Endometrial microvascular endothelial cells (primary cell): ENCODE measurements around the gene OLAH. TPM values are rescaled to one million over a fixed set of nuclear protein-coding genes. Genes with fewer than 3 reads are reported as not detected.
"Not testable (repeated sequence)": the region's sequence is repeated elsewhere in the genome, so short reads cannot be mapped to it uniquely, and the experiment has no call there.

Source experiments
- in situ Hi-C: cut with HindIII; loops from 2 replicates; pipeline ENCODE4 v1.10.0; 2017; ENCODE audit warnings: low sequenced_read_pairs, low pct_unique_long_range_greater_than_20kb; ENCODE audit errors: inconsistent ontology term
- total RNA-seq: library from RNA; depleted of rRNA; stranded (reverse); fragments of >200 nt; gene quantifications from one replicate; pipeline ENCODE4 v1.2.3, GENCODE V29; 2015; ENCODE audit errors: inconsistent ontology term

The OLAH gene
- total RNA-seq, result not detected

GRCh38 chr10:15043674-15044073 lies at the start of gene OLAH:
TSS of gene OLAH (plus strand) at chr10:15043943. CDS start at chr10:15047289, 3,346 bp downstream.
- in situ Hi-C loops, result no loop called here

- in situ Hi-C loops, result no loop called here
Observed at GRCh38 chr10:14995964-14996565, 47.7 kb upstream of the OLAH start.

DNA sequence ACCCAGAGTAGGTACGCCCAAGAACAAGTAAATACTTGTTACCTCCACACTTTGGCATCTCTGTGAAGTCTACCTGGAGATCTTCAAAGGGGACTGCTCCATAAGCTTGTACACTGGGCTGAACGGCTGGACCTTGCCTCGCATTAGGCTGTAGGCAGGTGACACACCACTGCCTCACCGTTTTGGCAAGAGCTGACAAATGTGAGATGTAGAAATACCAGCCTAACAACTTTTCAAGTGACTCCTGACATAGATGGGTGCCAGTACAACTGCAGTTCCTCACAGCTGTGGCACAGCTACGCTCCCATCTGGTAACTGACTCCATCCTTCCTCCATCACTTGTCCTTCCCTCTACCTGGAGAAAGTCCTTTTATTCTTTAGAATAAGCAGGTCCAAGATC lies 30.2 kb upstream of the OLAH start:
- in situ Hi-C loops, result not testable (repeated sequence)

GRCh38 chr10:15015451-15015850 lies 28.3 kb upstream of the OLAH start:
- in situ Hi-C loops, result no loop called here

- in situ Hi-C loops, result not testable (repeated sequence)
Observed at GRCh38 chr10:15020966-15021365, 22.8 kb upstream of the OLAH start.

GRCh38 chr10:15023079-15023478 lies 20.7 kb upstream of the OLAH start:
- in situ Hi-C loops, result not testable (repeated sequence)

- in situ Hi-C loops, result not testable (repeated sequence)
Observed at GRCh38 chr10:15024017-15025004, 19.4 kb upstream of the OLAH start.

DNA sequence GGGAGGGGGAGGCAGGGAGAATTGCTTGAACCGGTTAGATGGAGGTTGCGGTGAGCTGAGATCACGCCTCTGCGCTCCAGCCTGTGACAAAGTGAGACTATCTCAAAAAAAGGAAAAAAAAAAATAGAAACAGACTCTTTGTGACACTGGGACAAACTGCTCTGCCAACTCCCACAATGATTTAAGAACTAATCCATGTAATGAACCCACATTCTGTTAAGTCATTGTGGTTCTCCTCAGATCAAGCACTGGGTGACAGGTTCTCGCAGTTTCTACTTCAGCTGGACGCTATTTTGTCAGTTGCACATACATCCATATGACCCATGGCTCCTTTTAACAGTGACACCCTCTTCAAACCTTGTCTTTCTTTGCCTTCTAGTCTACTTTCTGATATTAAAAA lies 18.7 kb upstream of the OLAH start:
- in situ Hi-C loops, result not testable (repeated sequence)

- in situ Hi-C loops, result no loop called here
Observed at GRCh38 chr10:15027741-15028140, 16.0 kb upstream of the OLAH start.

DNA sequence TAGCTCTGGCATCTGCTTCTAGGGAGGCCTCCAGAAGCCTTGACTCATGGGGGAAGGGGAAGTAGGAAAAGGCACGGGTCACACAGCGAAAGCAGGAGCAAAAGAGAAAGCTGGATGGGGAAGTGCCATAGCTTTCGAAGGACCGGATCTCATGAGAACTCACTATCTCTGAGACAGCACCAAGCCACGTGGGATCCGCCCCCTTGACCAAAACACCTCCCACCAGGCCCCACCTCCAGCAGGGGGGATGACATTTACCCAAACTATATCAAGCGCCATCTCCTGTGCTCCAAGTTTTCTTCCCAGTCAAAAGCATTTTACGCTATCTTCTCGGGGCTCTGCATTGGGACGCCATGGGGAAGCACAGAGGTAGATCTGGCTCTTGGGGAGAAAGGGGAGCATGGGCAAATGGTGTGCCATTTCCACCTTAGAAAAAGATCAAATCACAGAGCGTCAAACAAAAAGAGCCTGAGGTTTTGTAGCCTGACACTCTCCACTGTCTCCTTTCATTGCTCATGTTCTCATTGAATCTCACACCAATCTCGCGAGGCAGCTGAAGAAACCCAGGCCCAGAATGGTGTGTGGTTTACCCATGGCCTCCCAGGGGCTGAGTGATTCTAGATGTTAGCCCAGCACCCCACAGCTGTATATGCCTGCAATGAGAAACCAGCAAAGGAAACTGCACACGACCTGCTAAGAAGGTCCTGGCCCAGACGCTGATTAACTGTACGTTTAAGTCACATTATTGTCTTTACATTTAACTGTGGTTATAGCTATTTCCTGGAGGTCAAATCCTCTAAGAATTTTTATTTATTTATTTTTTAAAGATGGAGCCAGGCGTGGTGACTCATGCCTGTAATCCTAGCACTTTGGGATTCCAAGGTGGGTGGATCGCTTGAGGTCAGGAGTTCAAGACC lies 8.1 kb upstream of the OLAH start:
- in situ Hi-C loops, result no loop called here

GRCh38 chr10:15037691-15038090 lies 6.1 kb upstream of the OLAH start:
- in situ Hi-C loops, result no loop called here

- in situ Hi-C loops, result no loop called here
Observed at GRCh38 chr10:15038416-15038815, 5.3 kb upstream of the OLAH start.

- in situ Hi-C loops, result no loop called here
Observed at GRCh38 chr10:15045380-15045779, 1.6 kb downstream of the OLAH start.

DNA sequence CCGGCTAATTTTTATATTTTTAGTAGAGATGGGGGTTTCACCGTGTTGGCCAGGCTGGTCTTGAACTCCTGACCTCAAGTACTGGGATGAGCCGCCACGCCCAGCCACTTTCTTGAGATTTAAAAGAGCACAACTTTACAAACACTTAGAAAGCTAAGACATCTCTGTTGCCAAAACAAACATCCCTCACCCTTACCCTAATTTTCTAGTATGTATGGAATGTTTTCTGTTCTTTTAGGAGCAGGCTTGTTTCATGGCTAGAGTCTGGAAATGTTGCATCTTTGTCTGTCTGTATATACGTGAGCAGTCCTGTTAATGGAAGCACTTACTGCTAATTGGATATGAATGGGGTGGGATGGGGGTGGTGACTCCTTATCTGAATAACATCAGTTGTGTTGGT lies 2.9 kb downstream of the OLAH start:
- in situ Hi-C loops, result no loop called here

- in situ Hi-C loops, result no loop called here
Observed at GRCh38 chr10:15049533-15049932, 5.8 kb downstream of the OLAH start.

GRCh38 chr10:15052121-15052520 lies 8.4 kb downstream of the OLAH start:
- in situ Hi-C loops, result no loop called here

DNA sequence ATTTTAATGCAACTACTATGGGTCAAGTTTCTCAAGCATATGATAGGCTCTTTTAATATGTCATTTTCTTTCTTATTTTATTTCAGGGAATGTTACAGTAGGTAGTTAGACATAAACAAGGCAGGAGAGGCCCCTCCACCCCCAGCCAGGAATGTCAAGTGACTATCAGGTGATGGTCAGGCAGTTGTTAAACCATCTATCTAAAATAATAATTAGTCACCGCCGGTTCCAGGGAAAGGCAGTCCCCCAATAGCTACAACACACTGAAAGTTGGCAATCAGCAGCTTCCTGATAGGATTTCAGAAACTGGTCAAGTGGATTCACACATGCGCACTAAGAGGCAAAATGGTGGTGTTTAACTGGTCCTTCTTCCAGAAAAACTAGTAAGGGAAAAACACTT lies 9.3 kb downstream of the OLAH start:
- in situ Hi-C loops, result no loop called here

- in situ Hi-C loops, result no loop called here
Observed at GRCh38 chr10:15058689-15059088, 14.9 kb downstream of the OLAH start.

DNA sequence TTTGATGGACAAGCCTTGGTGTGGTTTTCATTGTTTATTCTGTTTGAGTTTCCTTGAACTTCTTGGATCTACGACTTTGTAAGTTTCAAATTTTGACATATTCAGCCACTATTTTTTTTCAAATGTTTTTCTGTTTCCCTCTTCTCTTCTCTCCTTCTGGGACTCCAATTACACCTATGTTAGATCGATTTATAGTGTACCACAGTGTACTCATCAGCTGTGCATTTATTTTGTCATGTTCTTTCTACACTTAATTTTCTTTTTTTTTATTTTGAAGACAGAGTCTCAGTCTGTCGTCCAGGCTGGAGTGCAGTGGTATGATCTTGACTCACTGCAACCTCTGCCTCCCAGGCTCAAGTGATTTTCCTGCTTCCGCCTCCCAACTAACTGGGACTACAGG lies 16.2 kb downstream of the OLAH start:
- in situ Hi-C loops, result no loop called here
